Right forelimb (tissue), 1 donor: ENCODE data around the gene LTBP1.

Experiments used
- DNase-seq: peaks from one replicate; pipeline ENCODE4 v3.0.0-alpha.2; 2018

The LTBP1 gene

GRCh38 chr2:33207151-33207740 is 260.5 kb downstream of the LTBP1 start:
- DNase-seq: no peak

- DNase-seq: no peak
Observed at GRCh38 chr2:33208400-33208799, 261.6 kb downstream of the LTBP1 start.

GRCh38 chr2:33209976-33210375 is 263.2 kb downstream of the LTBP1 start:
- no peak for DNase-seq

- no peak for DNase-seq
Observed at GRCh38 chr2:33210626-33211025, 263.9 kb downstream of the LTBP1 start.

GRCh38 chr2:33212151-33212550 is 265.4 kb downstream of the LTBP1 start:
- no peak for DNase-seq

- DNase-seq: no peak
Observed at GRCh38 chr2:33213244-33213643, 266.5 kb downstream of the LTBP1 start.

- DNase-seq: no peak
Observed at GRCh38 chr2:33213648-33214047, 266.9 kb downstream of the LTBP1 start.

- DNase-seq: no peak
Observed at GRCh38 chr2:33214436-33214835, 267.7 kb downstream of the LTBP1 start.

GRCh38 chr2:33214857-33215256 is 268.1 kb downstream of the LTBP1 start:
- DNase-seq: no peak

- no peak for DNase-seq
Observed at GRCh38 chr2:33215299-33215698, 268.5 kb downstream of the LTBP1 start.

- DNase-seq: no peak
Observed at GRCh38 chr2:33215983-33216382, 269.2 kb downstream of the LTBP1 start.

GRCh38 chr2:33216508-33217182 is 269.9 kb downstream of the LTBP1 start:
- no peak for DNase-seq

GRCh38 chr2:33217406-33217805 is 270.7 kb downstream of the LTBP1 start:
- no peak for DNase-seq

GRCh38 chr2:33219114-33219513 is 272.4 kb downstream of the LTBP1 start:
- no peak for DNase-seq

- DNase-seq: no peak
Observed at GRCh38 chr2:33219850-33220275, 273.1 kb downstream of the LTBP1 start.

- DNase-seq: no peak
Observed at GRCh38 chr2:33220533-33220932, 273.8 kb downstream of the LTBP1 start.

- DNase-seq: no peak
Observed at GRCh38 chr2:33221046-33221784, 274.5 kb downstream of the LTBP1 start.

- DNase-seq: no peak
Observed at GRCh38 chr2:33222309-33222708, 275.6 kb downstream of the LTBP1 start.

- DNase-seq: no peak
Observed at GRCh38 chr2:33223856-33224255, 277.1 kb downstream of the LTBP1 start.

- no peak for DNase-seq
Observed at GRCh38 chr2:33225350-33225749, 278.6 kb downstream of the LTBP1 start.

GRCh38 chr2:33226546-33226945 is 279.8 kb downstream of the LTBP1 start:
- no peak for DNase-seq

GRCh38 chr2:33229646-33230045 is 282.9 kb downstream of the LTBP1 start:
- no peak for DNase-seq

GRCh38 chr2:33230195-33230594 is 283.4 kb downstream of the LTBP1 start:
- DNase-seq: no peak

- no peak for DNase-seq
Observed at GRCh38 chr2:33230842-33231241, 284.1 kb downstream of the LTBP1 start.
